Spleen (tissue), 11 donors: Measurements from ENCODE around the gene RASA3. TPM values are rescaled to one million over a fixed set of nuclear protein-coding genes. Genes with fewer than 3 reads are reported as not detected.

Experiments used
- DNase-seq: peaks from one replicate; pipeline ENCODE4 v3.0.0-alpha.2; 2020
- H3K27ac ChIP-seq, 8 donors: fragments of 200-600 bp; sonication (generic) in 7 of 8; 1 replicate in 4 of 8; 2 replicates in 4 of 8; pipeline versions ENCODE4 v1.5.0 to v1.8.0; 2016 to 2021; ENCODE audit warnings: inconsistent platforms in 4 of 8, mild to moderate bottlenecking in 4 of 8, moderate library complexity in 1 of 8
- H3K27me3 ChIP-seq, 7 donors: fragments of 200-600 bp; sonication (generic) in 6 of 7; replicated peaks in 1 of 7; 1 replicate in 4 of 7; 2 replicates in 3 of 7; pipeline versions ENCODE4 v1.5.0 to v1.8.0; 2016 to 2021; ENCODE audit warnings: inconsistent platforms in 3 of 7, mild to moderate bottlenecking in 1 of 7
- H3K36me3 ChIP-seq, 6 donors: fragments of 200-600 bp; sonication (generic) in 5 of 6; 1 replicate in 4 of 6; 2 replicates in 2 of 6; pipeline versions ENCODE4 v1.5.0 to v1.8.0; 2016 to 2021; ENCODE audit warnings: inconsistent platforms in 2 of 6
- H3K4me1 ChIP-seq, 6 donors: fragments of 200-600 bp; sonication (generic) in 5 of 6; 1 replicate in 3 of 6; 2 replicates in 3 of 6; pipeline versions ENCODE4 v1.5.0 to v1.8.0; 2016 to 2021; ENCODE audit warnings: inconsistent platforms in 3 of 6
- H3K4me3 ChIP-seq, 8 donors: fragments of 200-600 bp; sonication (generic) in 7 of 8; 1 replicate in 4 of 8; 2 replicates in 4 of 8; pipeline versions ENCODE4 v1.5.0 to v1.8.0; 2016 to 2021; ENCODE audit warnings: inconsistent platforms in 4 of 8, mild to moderate bottlenecking in 4 of 8, moderate library complexity in 2 of 8
- H3K9me3 ChIP-seq, 8 donors: fragments of 200-600 bp; sonication (generic) in 7 of 8; 1 replicate in 4 of 8; 2 replicates in 4 of 8; pipeline versions ENCODE4 v1.5.0 to v1.8.0; 2016 to 2021; ENCODE audit warnings: inconsistent platforms in 4 of 8
- POLR2A ChIP-seq, 3 donors: fragments of 450-650 bp; IDR thresholded peaks; one replicate each; pipeline ENCODE4 v1.5.1; 2017; ENCODE audit warnings: antibody characterized with exemption in 3 of 3, mild to moderate bottlenecking in 1 of 3
- POLR2AphosphoS5 ChIP-seq, 3 donors: sonication (generic); formaldehyde crosslinking; IDR thresholded peaks; one replicate each; pipeline ENCODE4 v1.5.1; 2017; ENCODE audit warnings: antibody characterized with exemption in 3 of 3
- WGBS, 5 donors: extraction: QIAGEN DNeasy Blood & Tissue Kit in 3 of 5; methylation state at CpG; one replicate each; pipeline versions ENCODE4 v1.1.5 to v1.1.7; 2013 to 2018; 5-methylcytosine and 5-hydroxymethylcytosine counted together
- intact Hi-C: fragments of 100-400 bp; cut with DNase I; formaldehyde crosslinking; loops from one replicate; pipeline ENCODE4 v1.15.0; 2023; ENCODE audit warnings: low total_unique reads
- polyA plus RNA-seq, 3 donors: library from polyadenylated mRNA; stranded (reverse); fragments of 200-250 nt; gene quantifications; one replicate each; pipeline ENCODE4 v1.2.1, GENCODE V29; 2013
- total RNA-seq, 7 donors: library from RNA; depleted of rRNA in 3 of 7; stranded (reverse); fragments of >200 nt in 3 of 7; fragmentation: NEBNext Ultra II Directional in 4 of 7; extraction: Animal tissue kit (Norgen Biotek cat#: 25700) in 4 of 7; gene quantifications; one replicate each; pipeline versions ENCODE4 v1.1.0 to v1.2.1, GENCODE V29; 2016 to 2021
- TF ChIP-seq, protein P1 (sequence below), 11 experiments: fragments of 200-600 bp in 7 of 11; fragments of 450-650 bp in 4 of 11; sonication (generic) in 4 of 11; IDR thresholded peaks in 8 of 11; conservative IDR thresholded peaks in 3 of 11; 1 replicate in 7 of 11; 2 replicates in 4 of 11; pipeline versions ENCODE4 v1.4.0 to v1.8.0; 2016 to 2021; ENCODE audit warnings: antibody characterized with exemption in 11 of 11, inconsistent platforms in 4 of 11, mild to moderate bottlenecking in 1 of 11
- donor health status: healthy with polysubstance abuse.
- donor health status: DM: no; HTN: no; CAD: no; lungs with moderate emphysema.
- donor health status: DM: no; HTN: no; CAD: no.
- donor health status: Bipolar disorder and iron deficiency.
- donor health status: healthy.
- donor health status: DM: no; HTN: no; CAD: no.
- donor health status: DM: yes; HTN: yes; CAD: no.

RASA3 gene
- total and polyA plus RNA-seq, 10 donors, result 11.7 to 52.8 (median 47.7) TPM

DNA sequence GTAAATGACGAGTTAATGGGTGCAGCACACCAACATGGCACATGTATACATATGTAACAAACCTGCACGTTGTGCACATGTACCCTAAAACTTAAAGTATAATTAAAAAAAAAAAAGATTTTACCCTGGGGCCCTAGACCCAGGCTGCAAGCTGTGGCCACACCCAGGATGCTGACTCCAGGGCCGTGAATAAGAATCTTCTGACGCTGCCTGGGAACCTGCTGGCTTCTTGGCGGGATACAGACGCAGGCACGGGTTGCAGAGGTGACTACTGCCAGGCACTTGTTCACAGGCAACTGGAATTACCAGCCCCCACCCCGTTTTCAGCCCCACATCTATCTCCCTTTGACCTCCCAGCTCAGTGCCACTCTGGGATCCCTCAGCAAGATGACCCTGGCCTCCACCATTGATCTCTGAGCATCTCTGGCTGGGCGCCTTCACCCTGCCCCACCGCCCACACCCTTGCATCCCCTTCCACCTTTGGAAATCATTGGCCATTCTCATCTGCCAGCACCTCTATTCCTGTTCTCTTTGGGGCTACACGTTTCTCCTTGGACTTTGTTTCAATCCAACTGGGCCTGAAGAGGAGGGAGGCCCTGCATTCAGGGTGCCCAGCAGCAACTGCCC lies 25.6 kb upstream of the RASA3 start:
- Histone ChIP-seq H3K27me3 (no peaks in the 10 kb centered on the region), H3K36me3 (no peaks in the 10 kb centered on the region), H3K9me3 (no peaks in the 10 kb centered on the region), H3K4me3 (no peak overlapping the region), H3K4me1 (peaks cover 17 to 40% (median 28%) of the 10 kb centered on the region in 6 donors), H3K27ac (peak overlapping the region in 1 of 8 donors; percentile 53)
- WGBS, 5 donors, result 70 to 86% (median 77%) methylated on average over 10 to 11 of the region's 11 CpGs
- DNase-seq, result no peak
- intact Hi-C loops, result no loop called here
- TF ChIP-seq POLR2A (IDR thresholded peaks at IDR 0.05) (no peak), POLR2AphosphoS5 (IDR thresholded peaks at IDR 0.05) (no peak)
- TF ChIP-seq, protein P1, sequence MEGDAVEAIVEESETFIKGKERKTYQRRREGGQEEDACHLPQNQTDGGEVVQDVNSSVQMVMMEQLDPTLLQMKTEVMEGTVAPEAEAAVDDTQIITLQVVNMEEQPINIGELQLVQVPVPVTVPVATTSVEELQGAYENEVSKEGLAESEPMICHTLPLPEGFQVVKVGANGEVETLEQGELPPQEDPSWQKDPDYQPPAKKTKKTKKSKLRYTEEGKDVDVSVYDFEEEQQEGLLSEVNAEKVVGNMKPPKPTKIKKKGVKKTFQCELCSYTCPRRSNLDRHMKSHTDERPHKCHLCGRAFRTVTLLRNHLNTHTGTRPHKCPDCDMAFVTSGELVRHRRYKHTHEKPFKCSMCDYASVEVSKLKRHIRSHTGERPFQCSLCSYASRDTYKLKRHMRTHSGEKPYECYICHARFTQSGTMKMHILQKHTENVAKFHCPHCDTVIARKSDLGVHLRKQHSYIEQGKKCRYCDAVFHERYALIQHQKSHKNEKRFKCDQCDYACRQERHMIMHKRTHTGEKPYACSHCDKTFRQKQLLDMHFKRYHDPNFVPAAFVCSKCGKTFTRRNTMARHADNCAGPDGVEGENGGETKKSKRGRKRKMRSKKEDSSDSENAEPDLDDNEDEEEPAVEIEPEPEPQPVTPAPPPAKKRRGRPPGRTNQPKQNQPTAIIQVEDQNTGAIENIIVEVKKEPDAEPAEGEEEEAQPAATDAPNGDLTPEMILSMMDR (IDR thresholded peaks at IDR 0.05 in 8 of 11, conservative IDR thresholded peaks at IDR 0.05 in 3 of 11), result no peak

- DNase-seq, result no peak
- WGBS, 5 donors, result 43 to 67% (median 58%) methylated on average over 8 to 18 of the region's 19 CpGs
- intact Hi-C loops, result no loop called here
- Histone ChIP-seq H3K27me3 (no peaks in the 10 kb centered on the region), H3K4me1 (peaks cover 4 to 38% (median 14%) of the 10 kb centered on the region in 6 donors), H3K4me3 (peak overlapping the region in 1 of 8 donors; percentile 15), H3K9me3 (no peaks in the 10 kb centered on the region), H3K36me3 (no peaks in the 10 kb centered on the region), H3K27ac (peak overlapping the region in 3 of 8 donors; percentile 35 to 65 (median 58))
- TF ChIP-seq POLR2AphosphoS5 (IDR thresholded peaks at IDR 0.05) (no peak), POLR2A (IDR thresholded peaks at IDR 0.05) (no peak)
- TF ChIP-seq, protein P1 (IDR thresholded peaks at IDR 0.05 in 8 of 11, conservative IDR thresholded peaks at IDR 0.05 in 3 of 11), result no peak
Measured at GRCh38 chr13:114155926-114156883, 23.8 kb upstream of the RASA3 start.

GRCh38 chr13:114155320-114155719 lies 22.9 kb upstream of the RASA3 start:
- whole genome bisulfite sequencing, 5 donors, result 58 to 80% (median 75%) methylated on average over 1 to 3 of the region's 3 CpGs
- Histone ChIP-seq H3K27me3 (no peaks in the 10 kb centered on the region), H3K27ac (peak overlapping the region in 1 of 8 donors; percentile 55), H3K4me1 (peaks cover 4 to 42% (median 13%) of the 10 kb centered on the region in 6 donors), H3K4me3 (no peak overlapping the region), H3K36me3 (no peaks in the 10 kb centered on the region), H3K9me3 (no peaks in the 10 kb centered on the region)
- TF ChIP-seq POLR2A (IDR thresholded peaks at IDR 0.05) (no peak), POLR2AphosphoS5 (IDR thresholded peaks at IDR 0.05) (no peak)
- TF ChIP-seq, protein P1 (IDR thresholded peaks at IDR 0.05 in 8 of 11, conservative IDR thresholded peaks at IDR 0.05 in 3 of 11), result no peak
- intact Hi-C loops, result no loop called here
- no peak for DNase-seq

DNA sequence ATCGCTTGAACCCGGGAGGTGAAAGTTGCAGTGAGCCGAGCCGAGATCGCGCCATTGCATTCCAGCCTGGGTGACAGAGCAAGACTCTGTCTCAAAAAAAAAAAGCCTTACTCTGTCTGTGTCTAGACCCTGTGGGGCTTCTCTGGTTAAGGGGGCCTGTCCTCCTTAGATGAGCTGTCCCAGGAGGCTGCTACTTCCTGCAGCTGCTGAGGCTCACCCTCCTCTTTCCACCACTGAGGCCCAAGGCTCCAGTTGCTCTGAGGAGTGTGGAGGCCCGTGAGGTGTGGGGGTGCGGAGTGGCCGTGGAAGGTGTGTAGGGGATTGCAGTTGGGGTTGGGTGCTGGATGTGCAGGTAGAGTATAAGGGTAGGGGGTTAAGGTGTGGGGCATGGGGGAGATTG lies 22.1 kb upstream of the RASA3 start:
- WGBS, 5 donors, result 57 to 81% (median 63%) methylated on average over 9 of the region's 9 CpGs
- no peak for DNase-seq
- intact Hi-C loops, result no loop called here

More for the DNA sequence above, 22.1 kb upstream of the RASA3 start:
- Histone ChIP-seq H3K36me3 (no peaks in the 10 kb centered on the region), H3K27ac (peak overlapping the region in 1 of 8 donors; percentile 46), H3K4me1 (peaks cover 4 to 47% (median 11%) of the 10 kb centered on the region in 6 donors), H3K27me3 (no peaks in the 10 kb centered on the region), H3K9me3 (no peaks in the 10 kb centered on the region), H3K4me3 (no peak overlapping the region)
- TF ChIP-seq, protein P1 (IDR thresholded peaks at IDR 0.05 in 8 of 11, conservative IDR thresholded peaks at IDR 0.05 in 3 of 11), result no peak
- TF ChIP-seq POLR2A (IDR thresholded peaks at IDR 0.05), result no peak
- no peak for TF ChIP-seq POLR2AphosphoS5 (IDR thresholded peaks at IDR 0.05)
